Measurements from ENCODE around the gene ADAMTS9. TPM values are rescaled to one million over a fixed set of nuclear protein-coding genes. Genes with fewer than 3 reads are reported as not detected.

Gene ADAMTS9
- total RNA-seq, 1 donor: 0.54 TPM

DNA sequence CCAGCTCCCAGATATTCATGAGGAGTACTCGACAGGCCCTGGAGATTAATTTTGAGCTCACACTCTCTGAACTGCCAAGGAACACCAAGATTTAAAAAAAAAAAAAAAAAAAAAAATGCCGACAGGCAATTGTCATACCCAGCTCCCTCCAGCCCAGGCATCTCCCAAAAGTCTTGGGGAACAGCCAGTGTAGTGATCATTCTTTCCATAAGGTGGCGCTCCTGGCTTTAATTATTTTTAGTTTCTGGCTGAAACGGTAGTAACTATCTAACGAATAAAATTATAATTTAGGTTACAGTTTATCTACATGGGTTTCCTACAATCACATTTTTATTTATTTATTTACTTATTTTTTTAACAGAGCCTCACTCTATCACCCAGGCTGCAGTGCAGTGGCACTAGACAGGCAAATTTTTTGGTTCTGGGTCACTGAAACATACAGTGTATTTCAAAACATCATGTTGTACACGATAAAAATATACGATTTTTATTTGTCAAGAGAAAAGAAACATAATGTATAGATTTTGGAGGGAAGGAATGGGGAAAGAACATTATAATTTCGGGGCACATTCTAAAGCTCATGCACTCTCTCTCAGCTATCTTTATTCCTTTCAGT lies 157.3 kb downstream of the ADAMTS9 start:
- H3K4me3 ChIP-seq (ENCODE audit: low read depth, low read length): no peak overlapping the region
- TF ChIP-seq, protein P1, sequence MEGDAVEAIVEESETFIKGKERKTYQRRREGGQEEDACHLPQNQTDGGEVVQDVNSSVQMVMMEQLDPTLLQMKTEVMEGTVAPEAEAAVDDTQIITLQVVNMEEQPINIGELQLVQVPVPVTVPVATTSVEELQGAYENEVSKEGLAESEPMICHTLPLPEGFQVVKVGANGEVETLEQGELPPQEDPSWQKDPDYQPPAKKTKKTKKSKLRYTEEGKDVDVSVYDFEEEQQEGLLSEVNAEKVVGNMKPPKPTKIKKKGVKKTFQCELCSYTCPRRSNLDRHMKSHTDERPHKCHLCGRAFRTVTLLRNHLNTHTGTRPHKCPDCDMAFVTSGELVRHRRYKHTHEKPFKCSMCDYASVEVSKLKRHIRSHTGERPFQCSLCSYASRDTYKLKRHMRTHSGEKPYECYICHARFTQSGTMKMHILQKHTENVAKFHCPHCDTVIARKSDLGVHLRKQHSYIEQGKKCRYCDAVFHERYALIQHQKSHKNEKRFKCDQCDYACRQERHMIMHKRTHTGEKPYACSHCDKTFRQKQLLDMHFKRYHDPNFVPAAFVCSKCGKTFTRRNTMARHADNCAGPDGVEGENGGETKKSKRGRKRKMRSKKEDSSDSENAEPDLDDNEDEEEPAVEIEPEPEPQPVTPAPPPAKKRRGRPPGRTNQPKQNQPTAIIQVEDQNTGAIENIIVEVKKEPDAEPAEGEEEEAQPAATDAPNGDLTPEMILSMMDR (IDR thresholded peaks at IDR 0.05; ENCODE audit: insufficient read depth, low read length): peak; percentile 76
- DNase-seq (ENCODE audit: low read depth): peak; percentile 65

GRCh38 chr3:64523324-64523723 lies 164.5 kb downstream of the ADAMTS9 start:
- no peak for DNase-seq (ENCODE audit: low read depth)
- TF ChIP-seq, protein P1 (IDR thresholded peaks at IDR 0.05; ENCODE audit: insufficient read depth, low read length): no peak

GRCh38 chr3:64520334-64520733 lies 167.5 kb downstream of the ADAMTS9 start:
- no peak for DNase-seq (ENCODE audit: low read depth)
- no peak overlapping the region for H3K4me3 ChIP-seq (ENCODE audit: low read depth, low read length)
- TF ChIP-seq, protein P1 (IDR thresholded peaks at IDR 0.05; ENCODE audit: insufficient read depth, low read length): no peak

More at GRCh38 chr3:64523324-64523723, 164.5 kb downstream of the ADAMTS9 start:
- no peak overlapping the region for H3K4me3 ChIP-seq (ENCODE audit: low read depth, low read length)

- H3K4me3 ChIP-seq (ENCODE audit: low read depth, low read length): no peak overlapping the region
- DNase-seq (ENCODE audit: low read depth): no peak
- TF ChIP-seq, protein P1 (IDR thresholded peaks at IDR 0.05; ENCODE audit: insufficient read depth, low read length): no peak
Measured at GRCh38 chr3:64518950-64519349, 168.8 kb downstream of the ADAMTS9 start.

DNA sequence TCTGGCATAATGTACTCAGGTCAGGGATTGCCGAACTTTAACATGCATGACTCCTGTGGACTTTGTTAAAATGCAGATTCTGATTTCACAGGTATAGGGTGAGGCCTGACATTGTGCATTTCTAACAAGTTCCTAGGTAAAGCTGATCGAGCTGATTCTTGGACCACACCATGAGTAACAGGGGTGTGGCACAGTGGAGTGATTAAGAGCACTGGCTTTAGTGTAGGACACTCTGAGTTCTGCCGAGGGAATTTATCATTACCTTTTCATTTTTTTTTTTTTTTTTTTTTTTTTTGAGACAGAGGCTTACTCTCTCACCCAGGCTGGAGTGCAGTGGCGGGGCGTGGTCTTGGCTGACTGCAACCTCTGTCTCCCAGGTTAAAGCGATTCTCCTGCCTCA lies 169.3 kb downstream of the ADAMTS9 start:
- TF ChIP-seq, protein P1 (IDR thresholded peaks at IDR 0.05; ENCODE audit: insufficient read depth, low read length): no peak
- no peak overlapping the region for H3K4me3 ChIP-seq (ENCODE audit: low read depth, low read length)
- DNase-seq (ENCODE audit: low read depth): no peak

DNA sequence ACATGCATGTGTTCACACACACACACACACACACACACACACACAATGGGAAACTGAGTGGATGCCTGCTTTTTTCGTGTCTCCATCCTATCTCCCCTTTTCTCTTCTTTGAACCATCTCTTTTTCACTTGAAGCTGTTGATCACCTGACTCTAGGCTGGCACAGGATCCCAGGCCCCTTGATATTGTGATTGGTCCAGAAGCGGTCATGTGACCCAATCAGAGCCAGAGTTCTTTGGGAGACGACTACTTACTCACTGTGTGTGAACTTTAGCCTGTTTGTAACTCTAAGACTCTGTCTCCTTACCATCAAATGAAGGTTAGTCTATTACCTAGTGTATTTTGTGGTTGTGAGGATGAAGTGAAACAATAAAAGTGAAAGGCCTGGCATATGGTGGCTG lies 172.9 kb downstream of the ADAMTS9 start:
- no peak overlapping the region for H3K4me3 ChIP-seq (ENCODE audit: low read depth, low read length)
- no peak for DNase-seq (ENCODE audit: low read depth)
- TF ChIP-seq, protein P1 (IDR thresholded peaks at IDR 0.05; ENCODE audit: insufficient read depth, low read length): no peak

DNA sequence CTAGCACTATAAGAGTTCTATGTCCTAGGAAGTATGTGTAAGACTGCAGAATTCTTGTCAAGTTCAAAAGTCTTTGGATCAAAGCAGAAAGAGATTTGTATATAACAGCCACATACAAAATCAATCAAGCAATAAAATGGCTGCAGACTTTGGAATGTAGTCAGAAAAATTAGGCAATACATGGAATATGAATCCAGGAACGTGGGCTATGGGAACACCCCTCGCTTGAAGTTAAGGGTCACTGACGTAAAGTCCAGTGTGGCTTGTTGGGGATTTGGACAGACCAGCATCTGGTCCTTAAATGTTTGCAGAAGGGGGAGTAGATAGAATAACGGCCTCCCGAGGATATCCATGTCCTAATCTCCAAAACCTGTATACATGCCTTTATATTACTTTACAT lies 178.6 kb downstream of the ADAMTS9 start:
- H3K4me3 ChIP-seq (ENCODE audit: low read depth, low read length): no peak overlapping the region
- TF ChIP-seq, protein P1 (IDR thresholded peaks at IDR 0.05; ENCODE audit: insufficient read depth, low read length): no peak
- no peak for DNase-seq (ENCODE audit: low read depth)
